Erythroblast (primary cell): Measurements from ENCODE around the gene SHFL.

ENCODE experiments used
- DNase-seq, 2 experiments: peaks; one replicate each; lab custom pipeline; 2025; lab: John Stamatoyannopoulos, UW
- GATA1 ChIP-seq: IDR thresholded peaks from 2 replicates; pipeline ENCODE4 v1.6.1; 2011; ENCODE audit warnings: low read depth, mild to moderate bottlenecking, control low read depth, low read length, moderate library complexity
- POLR2A ChIP-seq: IDR thresholded peaks from 2 replicates; pipeline ENCODE4 v1.6.1; 2011; ENCODE audit warnings: mild to moderate bottlenecking, low read length

Gene SHFL

DNA sequence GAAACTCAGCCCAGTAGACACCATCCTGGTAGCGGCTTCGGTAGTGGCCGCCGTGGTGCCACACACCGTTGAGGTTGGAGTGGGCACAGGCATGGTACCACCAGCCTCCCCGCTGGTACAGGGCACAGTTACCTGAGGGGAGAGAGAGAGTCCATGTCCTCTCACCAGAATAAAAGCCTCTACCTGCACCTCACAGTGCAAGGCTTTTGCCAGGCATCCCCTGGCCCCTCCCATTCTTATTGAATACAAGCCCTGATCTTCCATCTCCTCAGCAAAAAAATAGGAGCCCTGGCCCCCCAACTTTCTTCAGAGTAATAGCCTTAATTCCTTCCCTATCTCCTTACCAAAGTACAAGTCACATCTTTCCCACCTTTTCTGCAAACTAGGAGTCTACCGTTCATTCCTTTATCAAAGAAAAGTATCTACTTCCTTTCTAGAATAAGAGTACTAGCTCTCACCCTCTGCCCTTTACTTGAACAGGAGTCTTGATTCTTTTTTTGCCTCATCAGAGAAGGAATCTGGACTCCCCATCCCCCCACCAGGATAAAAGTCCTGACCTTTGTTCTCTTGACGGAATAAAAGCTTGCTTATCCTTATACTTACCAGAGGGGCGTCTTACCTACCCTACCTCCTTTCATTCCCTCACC lies 6.7 kb downstream of the SHFL start:
- no peak for TF ChIP-seq GATA1
- no peak for TF ChIP-seq POLR2A
- no peak for DNase-seq

DNA sequence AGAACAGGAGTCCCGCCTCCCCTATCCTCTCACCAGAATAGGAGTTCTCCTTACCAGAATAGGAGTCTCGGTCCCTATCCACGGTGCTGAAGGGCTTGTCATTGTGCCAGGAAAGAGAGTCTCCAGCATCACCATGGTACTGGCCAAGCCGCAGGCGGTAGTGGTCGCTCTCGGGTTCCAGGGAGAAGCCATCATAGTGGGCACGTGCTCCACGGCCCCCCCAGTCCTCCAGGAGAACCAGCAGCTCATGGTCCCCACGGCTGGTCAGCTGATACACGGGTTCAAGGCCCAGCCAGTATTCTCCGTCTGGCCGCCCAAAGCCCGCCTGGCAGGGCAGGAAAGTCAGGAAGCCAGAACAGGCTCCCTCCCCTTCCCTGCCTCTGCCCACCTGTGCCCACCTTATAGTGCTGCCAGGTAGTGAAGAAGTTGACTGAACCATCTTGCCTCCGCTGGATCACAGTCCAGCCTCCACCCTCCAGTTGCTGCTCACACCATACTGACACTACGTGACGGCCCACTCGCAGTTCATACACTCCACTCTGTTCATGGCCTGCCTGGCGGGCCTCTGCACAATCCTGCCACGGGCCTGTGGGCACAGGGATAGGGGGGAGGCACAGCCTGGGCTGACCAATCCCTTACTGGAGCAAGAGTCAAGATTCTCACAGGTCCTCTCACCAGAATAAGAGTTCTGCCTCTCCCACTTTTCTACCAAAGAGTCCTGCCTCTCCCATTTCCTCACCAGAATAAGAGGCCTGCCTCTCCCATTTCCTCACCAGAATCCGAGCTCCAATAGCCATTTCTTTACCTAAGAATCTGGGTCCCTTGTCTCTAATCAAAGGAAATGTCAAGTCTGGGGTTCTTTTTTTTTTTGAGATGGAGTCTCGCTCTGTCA lies 7.4 kb downstream of the SHFL start:
- peak; percentile 29 to 49 for DNase-seq
- TF ChIP-seq POLR2A = no peak
- TF ChIP-seq GATA1 = no peak

DNA sequence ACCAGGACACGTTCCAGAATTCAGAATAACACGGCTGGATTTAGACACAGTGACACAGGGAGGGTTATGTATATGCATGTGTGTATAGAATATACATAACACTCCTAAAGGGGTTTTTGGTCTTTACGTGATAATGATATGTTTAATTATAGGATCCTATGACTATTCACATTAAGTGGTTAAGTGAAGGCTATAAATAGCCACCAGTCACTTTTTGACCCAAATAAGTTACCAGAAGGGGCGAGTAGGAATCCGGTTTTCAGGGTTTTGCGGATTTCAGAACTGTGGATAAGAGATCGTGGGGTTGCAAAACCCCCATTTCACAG lies 9.5 kb downstream of the SHFL start:
- no peak for TF ChIP-seq GATA1
- no peak for TF ChIP-seq POLR2A
- no peak for DNase-seq

DNA sequence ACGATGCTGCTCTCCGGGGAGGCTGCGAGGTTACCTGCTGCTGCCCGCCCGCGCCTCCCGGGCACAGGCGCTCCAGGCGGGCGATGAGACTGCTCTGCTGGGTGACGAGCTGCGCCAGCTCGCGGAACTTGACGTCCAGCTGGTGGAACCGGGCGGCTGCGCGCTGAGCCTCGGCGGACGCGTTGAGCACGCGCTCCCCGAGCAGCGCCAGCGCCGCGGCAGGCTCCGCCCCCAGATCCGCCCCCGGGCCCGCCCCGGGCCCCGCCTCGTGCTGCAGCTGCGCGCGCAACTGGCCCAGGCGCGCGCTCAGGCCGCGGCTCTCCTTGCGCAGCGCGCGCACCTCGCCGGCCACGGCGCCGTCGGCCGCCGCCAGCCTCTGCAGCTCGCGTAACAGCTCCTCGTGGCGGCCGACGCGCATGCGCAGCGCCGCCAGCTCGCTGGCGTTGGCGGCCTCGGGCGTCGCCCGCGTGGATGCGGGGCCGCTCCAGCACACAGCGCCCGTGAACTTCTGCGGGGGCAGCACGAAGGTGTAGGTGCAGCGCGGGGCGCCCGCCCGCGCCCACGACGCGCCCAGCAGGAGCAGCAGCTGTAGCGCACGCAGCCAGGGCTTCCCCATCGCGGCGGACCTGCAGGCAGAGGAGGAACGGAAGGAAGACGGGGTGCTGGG lies 10.0 kb downstream of the SHFL start:
- TF ChIP-seq GATA1 (no peak), POLR2A (peak; percentile 71)
- peak; percentile 95 to 97 for DNase-seq

DNA sequence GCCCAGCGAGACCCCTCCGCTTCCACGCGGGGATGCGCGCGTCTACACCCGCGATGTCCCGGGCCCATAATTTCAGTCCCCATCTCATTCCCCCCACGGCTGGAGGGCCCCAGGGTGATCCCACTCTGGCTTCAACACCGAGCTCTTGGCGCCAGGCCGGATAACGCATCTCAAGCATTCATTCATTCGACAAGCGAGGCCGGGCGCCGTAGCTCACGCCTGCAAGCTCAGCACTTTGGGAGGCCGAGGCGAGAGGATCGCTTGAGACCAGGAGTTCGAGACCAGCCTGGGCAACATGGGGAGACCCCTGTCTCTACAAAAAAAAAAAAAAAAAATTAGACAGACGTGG lies 10.5 kb downstream of the SHFL start:
- no peak for DNase-seq
- TF ChIP-seq GATA1 (no peak), POLR2A (no peak)

DNA sequence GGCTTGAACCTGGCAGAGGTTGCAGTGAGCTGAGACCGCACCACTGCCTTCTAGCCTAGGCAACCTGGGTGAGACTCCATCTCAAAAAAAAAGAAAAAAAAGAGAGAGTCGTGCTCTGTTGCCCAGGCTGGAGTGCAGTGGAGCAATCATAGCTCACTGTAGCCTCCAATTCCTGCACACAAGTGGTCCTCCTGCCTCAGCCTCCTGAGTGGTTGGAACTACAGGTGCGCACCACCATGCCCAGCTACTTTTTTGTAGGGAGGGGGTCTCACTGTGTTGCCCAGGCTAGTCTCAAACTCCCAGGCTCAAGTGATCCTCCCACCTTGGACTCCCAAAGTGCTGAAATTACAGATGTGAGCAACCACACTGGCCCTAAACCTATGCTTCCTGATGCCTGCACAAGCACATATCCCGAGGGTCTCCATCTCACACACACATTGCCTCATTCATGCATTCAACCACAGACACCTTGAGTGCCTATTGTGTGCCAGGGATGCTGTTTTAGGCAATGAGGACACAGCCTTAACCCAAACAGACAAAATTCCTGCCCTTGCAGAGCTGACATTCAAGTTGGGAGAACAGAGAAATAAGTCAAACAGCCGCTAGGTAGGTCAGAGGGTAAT lies 14.2 kb downstream of the SHFL start:
- no peak for DNase-seq
- TF ChIP-seq GATA1 (no peak), POLR2A (no peak)

DNA sequence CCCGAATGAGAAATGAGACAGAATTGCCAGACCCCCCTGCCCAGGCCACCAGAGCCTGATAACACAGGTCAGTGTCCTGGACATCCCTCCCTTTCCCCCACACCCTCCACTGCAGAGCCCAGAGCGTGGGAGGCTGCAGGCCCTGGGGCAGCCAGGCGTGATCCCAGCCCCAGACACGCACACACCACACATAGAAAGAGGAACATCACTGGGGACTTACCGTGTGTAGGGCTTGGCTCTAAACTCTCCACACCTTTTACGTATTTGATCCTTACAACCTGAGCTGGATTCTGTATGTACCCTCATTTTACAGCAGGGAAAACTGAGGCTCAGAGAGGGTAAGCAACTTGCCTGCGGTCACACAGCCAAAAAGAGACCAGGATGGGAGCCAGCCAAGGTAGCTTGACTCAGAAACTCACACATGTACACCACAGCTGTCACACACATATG lies 16.7 kb downstream of the SHFL start:
- TF ChIP-seq GATA1 (no peak), POLR2A (no peak)
- no peak for DNase-seq

DNA sequence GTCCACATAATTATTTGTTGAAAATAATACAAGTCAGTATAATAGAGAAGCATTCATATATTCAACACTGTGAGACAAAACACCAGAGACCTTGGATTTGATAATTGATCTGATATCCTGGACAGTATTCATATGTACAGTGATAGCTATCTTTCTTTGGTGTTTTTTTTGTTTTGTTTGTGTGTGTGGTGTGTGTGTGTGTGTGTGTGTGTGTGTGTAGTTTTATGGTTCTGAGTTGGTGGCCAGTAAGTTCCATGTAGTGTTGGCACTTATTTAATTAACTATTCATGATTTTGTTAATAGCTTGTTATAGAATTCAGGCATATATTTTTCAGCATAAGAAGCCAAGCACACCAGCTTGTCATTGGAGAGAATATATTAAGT lies 18.0 kb downstream of the SHFL start:
- TF ChIP-seq GATA1 (no peak), POLR2A (no peak)
- no peak for DNase-seq

DNA sequence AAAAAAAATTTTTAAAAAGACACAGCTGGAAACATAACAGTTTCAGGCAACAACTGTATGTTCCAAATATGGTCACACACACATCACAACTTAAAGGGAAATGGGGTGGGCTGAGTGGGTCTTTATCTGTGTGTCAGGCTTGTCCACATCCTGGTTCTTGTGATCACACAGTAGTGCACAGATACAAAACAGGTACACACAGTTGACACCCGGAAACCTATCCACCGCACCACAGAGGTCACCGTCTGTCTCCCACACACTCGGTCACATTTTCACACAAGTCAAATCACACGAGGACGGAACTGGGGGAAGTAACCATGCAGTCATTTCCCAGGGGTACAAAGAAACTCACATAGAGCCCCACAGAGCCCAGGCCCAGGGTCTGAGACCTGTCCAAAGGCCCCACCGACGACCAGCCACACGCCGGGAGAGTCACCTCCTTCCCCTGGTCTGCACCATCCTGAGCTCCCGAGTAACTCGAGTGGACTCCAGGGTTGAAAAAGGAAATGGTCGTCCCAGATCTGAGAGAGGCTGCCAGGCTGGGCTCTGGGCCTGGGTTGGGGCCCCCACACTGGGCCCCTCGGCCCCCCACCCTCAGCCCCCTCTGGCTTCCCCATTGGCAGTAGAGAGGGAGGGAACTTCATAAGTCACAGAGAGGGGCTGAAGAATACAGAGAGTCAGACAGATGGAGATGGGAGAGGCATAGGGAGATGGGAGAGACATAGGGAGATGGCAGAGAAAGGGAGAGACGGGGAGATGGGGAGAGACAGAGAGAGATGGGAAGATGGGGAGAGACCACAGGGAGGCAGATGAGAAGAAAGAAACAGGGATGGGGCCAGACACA lies 18.8 kb downstream of the SHFL start:
- TF ChIP-seq GATA1 (no peak), POLR2A (no peak)
- DNase-seq = peak; percentile 34 to 52

DNA sequence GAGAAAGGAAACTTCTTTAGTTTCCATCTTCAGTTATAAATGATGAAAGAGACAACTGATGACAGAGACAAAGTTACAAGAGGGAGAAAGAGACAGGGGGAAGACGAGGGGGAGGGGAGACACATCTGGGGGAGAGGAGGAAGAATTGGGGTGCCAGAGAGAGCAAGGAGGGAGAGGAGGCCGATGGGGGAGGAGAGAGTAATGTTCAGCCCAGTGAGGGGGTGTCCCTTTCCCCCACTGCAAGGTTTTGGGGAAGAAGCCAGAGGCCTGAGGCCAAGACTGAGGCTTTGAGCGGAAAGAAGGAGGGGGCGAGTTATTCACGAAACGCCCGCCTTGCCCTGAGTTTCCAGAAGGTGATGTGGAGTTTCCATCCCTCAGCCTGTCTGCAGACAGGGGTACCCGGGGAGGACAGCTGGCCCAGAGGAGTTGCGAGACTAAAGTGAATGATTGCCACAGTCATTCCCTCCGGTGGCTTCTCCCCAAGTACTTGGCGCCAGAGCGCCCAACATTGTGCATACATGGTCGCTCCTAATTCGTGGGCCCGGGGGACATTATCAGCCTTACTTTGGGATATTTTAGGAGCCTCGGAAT lies 19.5 kb downstream of the SHFL start:
- TF ChIP-seq POLR2A = no peak
- TF ChIP-seq GATA1 = no peak

DNA sequence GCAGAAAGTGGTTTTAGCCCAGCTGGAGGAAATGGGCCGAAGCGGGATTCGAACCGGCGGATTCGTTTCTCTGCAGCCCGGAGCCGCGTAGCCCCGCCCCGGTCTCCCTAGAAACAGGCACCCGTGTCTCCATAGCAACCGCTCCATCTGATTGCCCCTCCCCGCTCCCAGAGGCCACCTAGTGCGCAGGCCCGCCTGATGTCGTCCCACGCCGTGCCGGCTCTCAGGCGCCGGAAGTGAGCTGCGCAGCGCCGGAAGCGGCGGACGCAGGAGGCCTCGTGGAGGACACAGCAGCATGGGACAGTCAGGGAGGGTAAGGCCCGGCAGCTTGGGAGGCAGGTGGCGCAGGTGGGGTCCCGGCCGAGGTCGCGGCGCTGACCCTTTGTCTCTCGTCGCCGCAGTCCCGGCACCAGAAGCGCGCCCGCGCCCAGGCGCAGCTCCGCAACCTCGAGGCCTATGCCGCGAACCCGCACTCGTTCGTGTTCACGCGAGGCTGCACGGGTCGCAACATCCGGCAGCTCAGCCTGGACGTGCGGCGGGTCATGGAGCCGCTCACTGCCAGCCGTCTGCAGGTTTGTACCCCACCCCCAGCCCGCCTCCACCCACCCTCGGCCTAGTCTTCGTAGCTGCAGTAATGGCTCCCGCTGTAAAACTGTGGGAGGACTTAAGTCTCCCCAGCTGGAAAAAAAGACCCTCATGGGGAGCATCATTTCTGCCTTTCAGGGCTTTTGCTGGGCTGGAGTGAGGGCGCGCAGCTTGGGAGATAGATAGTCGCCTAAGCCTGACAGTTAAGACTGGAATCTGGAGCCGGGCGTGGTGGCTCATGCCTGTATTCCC lies 20.2 kb downstream of the SHFL start, which contains the start of gene PPAN:
Gene PPAN (plus strand): TSS at position 263 of the 837 bp plus-strand sequence. CDS start 33 bp downstream, at position 296.
- TF ChIP-seq GATA1 (no peak), POLR2A (peak; percentile 76)
- peak; percentile 99 for DNase-seq

More for the DNA sequence above, 19.5 kb downstream of the SHFL start:
- DNase-seq = no peak

DNA sequence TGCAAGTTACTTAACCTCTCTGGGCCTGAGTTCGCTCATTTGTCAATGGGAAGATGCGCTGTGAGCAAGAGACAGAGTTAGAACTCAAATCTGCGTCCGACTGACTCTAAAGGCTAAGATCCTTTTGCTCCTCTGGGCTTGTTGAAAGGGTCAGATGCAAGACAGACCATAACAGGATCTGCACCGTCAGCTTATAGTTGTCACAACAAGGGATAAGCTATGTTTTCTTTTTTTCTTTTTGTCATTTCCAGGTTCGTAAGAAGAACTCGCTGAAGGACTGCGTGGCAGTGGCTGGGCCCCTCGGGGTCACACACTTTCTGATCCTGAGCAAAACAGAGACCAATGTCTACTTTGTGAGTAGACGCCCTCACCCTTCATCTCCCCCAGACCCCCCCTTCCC lies 21.1 kb downstream of the SHFL start:
- no peak for DNase-seq
- TF ChIP-seq GATA1 = no peak
- TF ChIP-seq POLR2A = no peak
